Naive thymus-derived CD8-positive, alpha-beta T cell (primary cell): ENCODE data around the gene TNFAIP8L1. TPM values are rescaled to one million over a fixed set of nuclear protein-coding genes. Genes with fewer than 3 reads are reported as not detected.

Source experiments
- ATAC-seq, 2 donors: fragments of 150-1000 bp; cut with Tn5 transposase in 1 of 2; sonication (Bioruptor Pico), chemical (Tn5 transposase) in 1 of 2; 1 replicate in 1 of 2; 2 replicates in 1 of 2; pipeline ENCODE4 v1.10.0; 2021; ENCODE audit warnings: mild to moderate bottlenecking in 2 of 2, moderate library complexity in 2 of 2
- POLR2A ChIA-PET: fragments of 350-600 bp; sonication (Branson Sonifier 250); formaldehyde crosslinking; loops from one replicate; lab custom pipeline; 2021; ENCODE audit warnings: antibody characterized with exemption; lab: Charles Lee
- DNase-seq, 10 donors: peaks; one replicate each; pipeline versions ENCODE4 v3.0.0 to v3.0.0-alpha.2; 2020 to 2022
- H3K27ac Mint-ChIP-seq, 10 donors: one replicate each; pipeline ENCODE4 v1.8.0; 2020 to 2022; ENCODE audit warnings: mild to moderate bottlenecking in 10 of 10, mixed read lengths in 10 of 10, moderate library complexity in 4 of 10, inconsistent platforms in 1 of 10
- H3K27me3 Mint-ChIP-seq, 5 donors: one replicate each; pipeline ENCODE4 v1.8.0; 2021 to 2022; ENCODE audit warnings: mixed read lengths in 5 of 5
- H3K36me3 Mint-ChIP-seq, 3 donors: one replicate each; pipeline ENCODE4 v1.8.0; 2020 to 2022; ENCODE audit warnings: mixed read lengths in 3 of 3, mild to moderate bottlenecking in 2 of 3, inconsistent platforms in 1 of 3
- H3K4me1 Mint-ChIP-seq, 4 donors: one replicate each; pipeline ENCODE4 v1.8.0; 2021 to 2022; ENCODE audit warnings: mixed read lengths in 4 of 4
- H3K4me3 Mint-ChIP-seq, 10 donors: one replicate each; pipeline ENCODE4 v1.8.0; 2020 to 2022; ENCODE audit warnings: mild to moderate bottlenecking in 10 of 10, mixed read lengths in 10 of 10, moderate library complexity in 6 of 10, inconsistent platforms in 1 of 10
- H3K9me3 Mint-ChIP-seq, 9 donors: one replicate each; pipeline ENCODE4 v1.8.0; 2020 to 2022; ENCODE audit warnings: mixed read lengths in 9 of 9, mild to moderate bottlenecking in 3 of 9, inconsistent platforms in 1 of 9, moderate library complexity in 1 of 9
- polyA plus RNA-seq, 3 donors: library from polyadenylated mRNA; unstranded; fragments of 300-500 nt; fragmentation: Illumina TruSeq; gene quantifications; one replicate each; pipeline ENCODE4 v1.2.3, GENCODE V29; 2021
- total RNA-seq, 8 experiments: library from RNA in 2 of 8; stranded (reverse) in 2 of 8; gene quantifications; one replicate each; pipeline ENCODE4 v1.2.3 and lab custom pipeline; 2021 to 2026

The TNFAIP8L1 gene
- total and polyA plus RNA-seq, 5 experiments from 2014 or later, result 5.6 to 20.7 (median 16.5) TPM

- no peaks in the 10 kb centered on the region for H3K27me3 Mint-ChIP-seq
- no peaks in the 10 kb centered on the region for H3K9me3 Mint-ChIP-seq
- H3K4me1 Mint-ChIP-seq, result peaks cover 0 to 4% (median 0%) of the 10 kb centered on the region in 4 donors
- H3K36me3 Mint-ChIP-seq, result peaks cover 0 to 54% (median 11%) of the 10 kb centered on the region in 3 donors
- DNase-seq (no peak), ATAC-seq (no peak)
- POLR2A ChIA-PET, result no interaction called here
- H3K4me3 Mint-ChIP-seq, result no peak overlapping the region
- no peak overlapping the region for H3K27ac Mint-ChIP-seq
These were observed 50.1 kb downstream of the TNFAIP8L1 start for GRCh38 chr19:4689403-4689802.

GRCh38 chr19:4690361-4690760, 51.0 kb downstream of the TNFAIP8L1 start:
- Mint-ChIP-seq H3K4me1 (peaks cover 0 to 6% (median 0%) of the 10 kb centered on the region in 4 donors), H3K9me3 (no peaks in the 10 kb centered on the region), H3K27ac (peak overlapping the region in 3 of 10 donors; percentile 1 to 84 (median 60)), H3K36me3 (peaks cover 0 to 61% (median 16%) of the 10 kb centered on the region in 3 donors), H3K4me3 (no peak overlapping the region), H3K27me3 (no peaks in the 10 kb centered on the region)
- ATAC-seq (no peak), DNase-seq (no peak)
- POLR2A ChIA-PET, result no interaction called here

GRCh38 chr19:4691373-4691772, 52.1 kb downstream of the TNFAIP8L1 start:
- DNase-seq (no peak), ATAC-seq (no peak)
- H3K9me3 Mint-ChIP-seq, result no peaks in the 10 kb centered on the region
- H3K27ac Mint-ChIP-seq, result no peak overlapping the region
- peaks cover 0 to 66% (median 16%) of the 10 kb centered on the region in 3 donors for H3K36me3 Mint-ChIP-seq
- no peak overlapping the region for H3K4me3 Mint-ChIP-seq
- POLR2A ChIA-PET, result no interaction called here
- no peaks in the 10 kb centered on the region for H3K27me3 Mint-ChIP-seq
- H3K4me1 Mint-ChIP-seq, result peaks cover 0 to 6% (median 0%) of the 10 kb centered on the region in 4 donors

DNA sequence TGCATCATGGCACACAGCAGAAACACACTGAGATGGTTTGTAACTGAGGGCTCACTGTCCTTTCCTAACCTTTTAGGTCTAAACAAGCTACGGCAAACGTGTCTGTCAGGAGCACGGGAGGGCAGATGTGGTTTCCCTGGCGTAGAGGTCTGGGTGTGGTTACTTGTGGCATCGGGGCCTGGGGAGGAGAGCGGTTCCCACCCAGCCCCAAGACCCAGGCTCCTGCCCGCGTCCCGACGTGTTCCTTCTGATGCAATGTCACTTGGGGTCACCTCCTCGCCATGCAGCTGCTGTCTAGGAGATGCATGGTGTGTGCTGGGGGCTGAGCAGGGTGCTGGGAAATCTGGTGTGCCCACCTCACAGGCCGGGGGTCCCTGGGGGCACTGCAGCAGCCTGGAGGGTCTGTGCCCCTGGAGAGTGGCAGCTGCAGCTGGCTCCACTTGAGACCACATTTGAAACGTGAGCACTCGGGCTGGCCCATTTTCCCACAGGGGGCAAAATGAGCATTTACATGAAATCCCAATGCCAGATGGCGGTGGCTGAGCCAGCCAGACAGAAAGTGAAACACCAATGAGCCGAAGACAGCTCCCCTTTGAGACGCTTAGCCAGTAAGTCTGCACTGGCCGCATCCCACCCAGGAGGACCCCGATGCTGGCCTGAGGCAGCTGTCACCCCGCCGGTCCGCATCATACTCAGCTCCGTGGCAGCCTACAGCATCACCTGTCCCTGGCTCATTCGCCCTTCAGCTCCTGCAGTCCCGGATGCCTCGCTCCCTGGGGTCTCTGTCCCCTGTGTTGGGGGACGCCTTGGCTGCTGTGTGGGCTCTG, 53.1 kb downstream of the TNFAIP8L1 start:
- Mint-ChIP-seq H3K36me3 (peaks cover 0 to 69% (median 19%) of the 10 kb centered on the region in 3 donors), H3K27me3 (no peaks in the 10 kb centered on the region), H3K9me3 (no peaks in the 10 kb centered on the region), H3K4me1 (peaks cover 0 to 6% (median 0%) of the 10 kb centered on the region in 4 donors), H3K4me3 (no peak overlapping the region), H3K27ac (no peak overlapping the region)
- POLR2A ChIA-PET, result interaction anchor here (0.6 kb wide), 1 partner anchor 161 kb away, joined by 4 read pairs; no protein-coding TSS in a partner anchor
- ATAC-seq (no peak), DNase-seq (no peak)

DNA sequence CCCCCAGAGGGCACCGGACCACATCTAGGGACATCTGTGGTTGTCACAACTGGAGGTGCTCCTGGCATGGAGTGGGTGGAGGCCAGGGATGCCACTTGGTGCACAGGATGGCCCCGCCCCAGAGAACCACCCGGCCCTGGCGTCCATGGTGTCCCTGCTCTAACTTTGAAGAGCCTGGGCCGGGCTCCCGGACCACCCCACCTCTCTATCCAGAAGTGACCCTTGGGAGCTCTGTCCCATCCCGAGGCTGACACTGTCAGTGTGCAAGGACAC, 53.7 kb downstream of the TNFAIP8L1 start:
- Mint-ChIP-seq H3K4me3 (no peak overlapping the region), H3K27me3 (no peaks in the 10 kb centered on the region), H3K9me3 (no peaks in the 10 kb centered on the region), H3K27ac (no peak overlapping the region), H3K36me3 (peaks cover 0 to 73% (median 19%) of the 10 kb centered on the region in 3 donors), H3K4me1 (peaks cover 0 to 6% (median 0%) of the 10 kb centered on the region in 4 donors)
- DNase-seq, result no peak
- ATAC-seq, result no peak
- POLR2A ChIA-PET, result no interaction called here

DNA sequence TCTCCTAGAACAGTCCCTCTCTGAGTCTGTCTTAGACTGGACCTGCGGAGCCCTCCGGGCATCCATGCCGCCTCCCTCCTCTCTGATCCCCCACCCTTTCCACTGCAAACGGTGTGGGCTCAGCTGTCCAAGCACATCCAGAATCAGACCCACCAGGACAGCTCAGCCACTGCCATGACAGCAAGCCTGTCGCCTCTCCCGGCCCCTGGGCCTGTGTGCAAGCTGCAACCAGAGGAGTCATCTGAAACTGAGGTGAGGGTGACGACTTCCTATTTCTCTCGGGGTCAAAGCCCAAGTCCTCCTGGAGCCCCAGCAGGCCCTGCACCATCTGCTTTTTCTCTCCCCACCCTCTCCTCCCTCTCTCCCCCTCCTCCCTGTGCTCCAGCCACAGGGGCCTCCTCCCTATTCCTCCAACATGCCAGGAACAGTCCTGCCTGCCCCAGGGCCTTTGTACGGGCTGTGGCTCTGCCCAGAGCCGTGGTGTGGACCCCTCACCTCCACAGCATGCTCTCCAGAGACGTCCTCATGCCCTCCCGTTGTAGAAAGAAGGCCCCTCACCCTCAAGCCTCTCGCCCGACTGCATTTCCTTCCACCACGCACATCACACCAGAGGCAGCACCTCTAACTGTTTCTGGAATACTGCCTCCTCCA, 54.3 kb downstream of the TNFAIP8L1 start:
- POLR2A ChIA-PET, result no interaction called here
- H3K4me1 Mint-ChIP-seq, result peaks cover 0 to 6% (median 0%) of the 10 kb centered on the region in 4 donors
- H3K36me3 Mint-ChIP-seq, result peaks cover 0 to 73% (median 17%) of the 10 kb centered on the region in 3 donors
- DNase-seq (no peak), ATAC-seq (no peak)
- no peak overlapping the region for H3K4me3 Mint-ChIP-seq
- no peaks in the 10 kb centered on the region for H3K27me3 Mint-ChIP-seq
- no peak overlapping the region for H3K27ac Mint-ChIP-seq
- H3K9me3 Mint-ChIP-seq, result no peaks in the 10 kb centered on the region

DNA sequence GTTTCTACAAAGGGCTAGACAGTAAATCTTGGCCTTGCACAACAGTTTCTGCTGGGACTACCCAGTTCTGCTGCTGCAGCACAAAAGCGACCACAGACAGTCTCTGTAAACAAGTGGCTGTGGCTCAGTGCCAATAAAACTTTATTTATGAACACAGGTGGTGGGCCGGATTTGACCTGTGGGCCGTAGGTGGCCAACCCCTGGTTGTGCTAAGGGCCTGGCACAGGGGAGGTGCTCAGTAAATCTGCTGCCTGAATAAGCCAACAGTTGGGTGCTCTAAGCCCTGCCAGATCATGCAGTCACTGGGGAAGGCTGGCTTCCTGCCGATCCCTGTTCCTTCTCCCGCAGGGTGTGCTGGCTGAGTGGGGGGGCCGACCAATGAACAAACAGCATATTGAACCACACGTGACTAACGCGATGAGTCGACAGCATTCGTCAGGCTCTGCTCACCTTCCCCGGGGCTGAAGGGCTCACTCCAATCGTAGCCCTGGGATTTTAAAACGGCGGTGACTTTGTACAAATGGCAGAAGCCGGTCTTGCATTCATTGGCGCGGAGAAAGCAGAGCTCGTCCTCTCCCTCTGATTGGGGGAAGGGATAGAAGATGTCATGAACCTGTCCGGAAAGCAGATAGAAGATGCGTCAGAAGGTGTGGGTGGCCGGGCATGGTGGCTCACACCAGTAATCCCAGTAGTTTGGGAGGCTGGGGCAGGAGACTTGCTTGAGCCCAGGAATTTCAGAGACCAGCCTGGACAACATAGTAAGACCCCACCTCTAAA, 55.1 kb downstream of the TNFAIP8L1 start:
- Mint-ChIP-seq H3K36me3 (peaks cover 0 to 80% (median 17%) of the 10 kb centered on the region in 3 donors), H3K4me1 (peaks cover 0 to 6% (median 0%) of the 10 kb centered on the region in 4 donors), H3K27me3 (no peaks in the 10 kb centered on the region), H3K9me3 (no peaks in the 10 kb centered on the region), H3K4me3 (peak overlapping the region in 1 of 10 donors; percentile 43), H3K27ac (peak overlapping the region in 2 of 10 donors; percentile 14 to 24)
- DNase-seq (no peak), ATAC-seq (no peak)
- POLR2A ChIA-PET, result no interaction called here

DNA sequence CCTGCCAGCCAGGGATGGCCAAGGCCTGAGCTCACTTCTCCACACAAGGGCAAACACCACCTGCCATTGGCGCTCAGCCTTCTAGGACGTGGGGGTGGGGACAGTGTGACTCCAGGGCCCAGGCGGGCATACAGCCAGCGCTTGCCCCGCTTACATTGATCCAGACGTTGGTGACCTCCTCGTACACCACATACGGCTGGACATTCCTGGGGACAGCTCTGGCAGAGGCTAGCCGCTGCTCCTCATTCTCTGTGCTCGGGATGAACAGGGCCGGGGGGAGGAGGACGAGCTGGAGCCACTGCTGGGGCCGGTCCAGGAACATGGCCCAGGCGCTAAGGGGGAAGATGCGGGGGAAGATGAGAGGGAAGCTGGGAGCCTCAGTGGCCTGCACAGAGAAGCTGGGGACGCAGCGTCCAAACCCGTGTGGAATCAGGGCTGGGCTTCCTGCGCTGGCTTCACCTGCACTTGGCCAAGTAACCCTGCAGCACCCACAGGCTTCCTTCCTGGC, 56.0 kb downstream of the TNFAIP8L1 start:
- no peak for ATAC-seq
- POLR2A ChIA-PET, result interaction anchor here (0.6 kb wide), 1 partner anchor 365 kb away, joined by 7 read pairs; no protein-coding TSS in a partner anchor

DNA sequence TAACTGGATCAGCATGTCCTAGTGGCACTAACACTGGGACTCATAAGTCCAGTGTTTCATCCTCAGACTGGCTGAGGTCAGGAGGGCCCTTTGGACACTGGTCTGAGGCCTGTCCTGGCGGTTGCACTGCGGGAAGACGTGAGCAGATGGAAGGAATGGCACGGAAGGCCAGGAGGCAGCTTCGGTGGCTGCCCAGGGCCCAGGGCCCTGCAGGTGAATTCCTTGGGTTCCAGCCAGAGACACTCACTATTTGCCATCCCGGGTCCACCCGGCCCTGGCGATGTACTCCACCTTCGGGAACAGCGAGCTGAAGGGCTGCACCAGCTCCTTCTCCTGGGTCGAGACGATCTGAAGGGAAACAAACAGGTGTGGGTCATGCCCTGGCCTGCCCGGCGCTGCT, 58.0 kb downstream of the TNFAIP8L1 start:
- ATAC-seq (no peak), DNase-seq (no peak)
- peak overlapping the region in 1 of 10 donors; percentile 33 for H3K27ac Mint-ChIP-seq
- H3K9me3 Mint-ChIP-seq, result no peaks in the 10 kb centered on the region
- peaks cover 0 to 88% (median 21%) of the 10 kb centered on the region in 3 donors for H3K36me3 Mint-ChIP-seq
- no peak overlapping the region for H3K4me3 Mint-ChIP-seq
- peaks cover 0 to 4% (median 0%) of the 10 kb centered on the region in 4 donors for H3K4me1 Mint-ChIP-seq
- H3K27me3 Mint-ChIP-seq, result no peaks in the 10 kb centered on the region
- POLR2A ChIA-PET, result no interaction called here

More for the DNA sequence above, 56.0 kb downstream of the TNFAIP8L1 start:
- no peak overlapping the region for H3K27ac Mint-ChIP-seq
- H3K27me3 Mint-ChIP-seq, result no peaks in the 10 kb centered on the region
- no peaks in the 10 kb centered on the region for H3K9me3 Mint-ChIP-seq
- peaks cover 0 to 6% (median 0%) of the 10 kb centered on the region in 4 donors for H3K4me1 Mint-ChIP-seq
- DNase-seq, result no peak
- peaks cover 0 to 84% (median 17%) of the 10 kb centered on the region in 3 donors for H3K36me3 Mint-ChIP-seq
- no peak overlapping the region for H3K4me3 Mint-ChIP-seq

- H3K27me3 Mint-ChIP-seq, result no peaks in the 10 kb centered on the region
- no peak overlapping the region for H3K27ac Mint-ChIP-seq
- H3K36me3 Mint-ChIP-seq, result peaks cover 0 to 86% (median 14%) of the 10 kb centered on the region in 3 donors
- POLR2A ChIA-PET, result interaction anchor here (0.8 kb wide), 1 partner anchor 15 kb away, joined by 3 read pairs; no protein-coding TSS in a partner anchor
- no peak overlapping the region for H3K4me3 Mint-ChIP-seq
- no peak for DNase-seq
- no peaks in the 10 kb centered on the region for H3K4me1 Mint-ChIP-seq
- no peaks in the 10 kb centered on the region for H3K9me3 Mint-ChIP-seq
- ATAC-seq, result no peak
These were observed 60.7 kb downstream of the TNFAIP8L1 start for GRCh38 chr19:4699826-4700692.

- Mint-ChIP-seq H3K4me1 (no peaks in the 10 kb centered on the region), H3K4me3 (no peak overlapping the region), H3K27ac (no peak overlapping the region), H3K9me3 (no peaks in the 10 kb centered on the region), H3K27me3 (no peaks in the 10 kb centered on the region), H3K36me3 (peaks cover 0 to 85% (median 14%) of the 10 kb centered on the region in 3 donors)
- DNase-seq (no peak), ATAC-seq (no peak)
- POLR2A ChIA-PET, result no interaction called here
These were observed 61.3 kb downstream of the TNFAIP8L1 start for GRCh38 chr19:4700693-4700970.

DNA sequence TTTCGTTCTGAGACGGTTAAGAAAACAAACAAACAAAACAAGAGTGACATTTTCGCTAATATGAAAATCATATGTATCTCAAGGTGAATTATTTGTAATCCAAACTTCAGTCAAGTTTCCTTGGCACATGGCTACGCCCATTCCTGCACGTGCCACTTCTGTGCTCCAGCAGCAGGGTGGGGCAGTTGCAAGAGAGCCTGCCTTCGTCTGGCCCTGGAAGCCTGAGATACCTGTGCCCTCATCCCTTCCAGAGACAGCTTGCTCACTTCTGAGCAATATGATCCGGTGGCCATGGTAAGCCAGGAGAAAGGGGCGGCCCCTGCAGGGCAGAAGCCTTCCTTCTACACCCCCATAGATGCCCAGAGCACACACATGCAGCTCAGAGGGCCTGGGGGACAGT, 62.2 kb downstream of the TNFAIP8L1 start:
- POLR2A ChIA-PET, result no interaction called here
- Mint-ChIP-seq H3K36me3 (peaks cover 0 to 77% (median 14%) of the 10 kb centered on the region in 3 donors), H3K27me3 (no peaks in the 10 kb centered on the region), H3K27ac (no peak overlapping the region), H3K4me3 (no peak overlapping the region), H3K9me3 (no peaks in the 10 kb centered on the region), H3K4me1 (no peaks in the 10 kb centered on the region)
- ATAC-seq, result no peak
- no peak for DNase-seq
